HepG2 (cell line): ENCODE data around the gene MAPK8. TPM values are rescaled to one million over a fixed set of nuclear protein-coding genes. Genes with fewer than 3 reads are reported as not detected.

ENCODE experiments used
- ATAC-seq: fragments of 200-7000 bp; cut with Tn5 transposase; 3 replicates; pipeline ENCODE4 v1.9.1; 2020; ENCODE audit warnings: mild to moderate bottlenecking, moderate library complexity
- BruUV-seq: library from RNA; stranded (reverse); fragments of 400-500 nt; replicated peaks from 2 replicates; lab custom pipeline; 2021; lab: Mats Ljungman, UMichigan
- CTCF ChIA-PET: fragments of 300-600 bp; formaldehyde crosslinking; extraction: SDS; loops from one replicate; lab custom pipeline; 2021; ENCODE audit warnings: low total read pairs, inconsistent platforms, low intra/inter-chr PET ratio; lab: Yijun Ruan, JAX
- POLR2A ChIA-PET: fragments of 350-600 bp; sonication (Branson Sonifier 250); formaldehyde crosslinking; loops from one replicate; lab custom pipeline; 2020; ENCODE audit warnings: antibody characterized with exemption, inconsistent platforms; lab: Yijun Ruan, JAX
- DNase-seq: peaks from one replicate; pipeline ENCODE4 v3.0.0-alpha.2; 2015; ENCODE audit warnings: low spot score
- FAIRE-seq: peaks from 3 replicates; lab custom pipeline; 2011; peaks lifted over from hg19 to GRCh38; lab: Jason Lieb, UNC
- H2AFZ ChIP-seq: one replicate; pipeline ENCODE4 v1.6.1; 2011; ENCODE audit warnings: low read length, inconsistent platforms
- H3K27ac ChIP-seq: fragments of 300-600 bp; 3 replicates; pipeline ENCODE4 v1.8.0; 2011; ENCODE audit warnings: mixed run types, mild to moderate bottlenecking, mixed read lengths, low read length, inconsistent platforms; ENCODE audit not compliant: insufficient read depth; ENCODE audit errors: extremely low read length
- H3K27me3 ChIP-seq, 2 experiments: fragments of 200-600 bp in 1 of 2; 2 replicates in 1 of 2; 3 replicates in 1 of 2; pipeline versions ENCODE4 v1.6.0 to v1.8.0; 2011; ENCODE audit warnings: low read length in 2 of 2, mild to moderate bottlenecking in 2 of 2, moderate library complexity in 2 of 2, inconsistent platforms in 1 of 2; ENCODE audit not compliant: insufficient read depth in 2 of 2, control insufficient read depth in 1 of 2
- H3K36me3 ChIP-seq, 2 experiments: fragments of 200-600 bp in 1 of 2; replicated peaks in 1 of 2; 2 replicates in 1 of 2; 3 replicates in 1 of 2; pipeline versions ENCODE4 v1.5.1 to v1.8.0; 2011; ENCODE audit warnings: low read length in 2 of 2, inconsistent platforms in 1 of 2; ENCODE audit not compliant: insufficient read depth in 2 of 2, control insufficient read depth in 1 of 2
- H3K4me1 ChIP-seq: 2 replicates; pipeline ENCODE4 v1.5.1; 2012; ENCODE audit warnings: low read length, inconsistent platforms; ENCODE audit not compliant: insufficient read depth
- H3K4me2 ChIP-seq: 2 replicates; pipeline ENCODE4 v1.6.0; 2011; ENCODE audit warnings: low read depth, low read length, inconsistent platforms
- H3K4me3 ChIP-seq, 3 experiments: fragments of 200-600 bp in 1 of 3; sonication (generic), shearing (Covaris generic) in 1 of 3; replicated peaks in 1 of 3; 2 replicates each; pipeline ENCODE4 v1.5.1; 2011 to 2016; ENCODE audit warnings: low read length in 3 of 3, inconsistent platforms in 2 of 3, low read depth in 2 of 3, mild to moderate bottlenecking in 2 of 3, control low read depth in 1 of 3, mixed read lengths in 1 of 3; ENCODE audit not compliant: insufficient read depth in 1 of 3
- H3K79me2 ChIP-seq: one replicate; pipeline ENCODE4 v1.6.1; 2011; ENCODE audit warnings: low read length, inconsistent platforms; ENCODE audit not compliant: insufficient read depth
- H3K9ac ChIP-seq: 2 replicates; pipeline ENCODE4 v1.6.0; 2011; ENCODE audit warnings: mild to moderate bottlenecking, low read depth, low read length, inconsistent platforms; ENCODE audit not compliant: insufficient read depth
- H3K9me3 ChIP-seq: 2 replicates; pipeline ENCODE4 v1.5.1; 2012; ENCODE audit warnings: mild to moderate bottlenecking, low read length
- H4K20me1 ChIP-seq: 2 replicates; pipeline ENCODE4 v1.6.0; 2011; ENCODE audit warnings: inconsistent platforms, mild to moderate bottlenecking, low read length, moderate library complexity; ENCODE audit not compliant: insufficient read depth
- ELF4 ChIP-seq: sonication (generic); formaldehyde crosslinking; IDR thresholded peaks from 2 replicates; pipeline ENCODE4 v1.5.0; 2020; ENCODE audit warnings: missing genetic modification reagents, mild to moderate bottlenecking, moderate library complexity, borderline replicate concordance
- JDP2 ChIP-seq: sonication (generic); formaldehyde crosslinking; IDR thresholded peaks from 2 replicates; pipeline ENCODE4 v1.8.1; 2022; ENCODE audit warnings: missing genetic modification reagents, borderline replicate concordance
- MIER2 ChIP-seq: IDR thresholded peaks from 2 replicates; pipeline ENCODE4 v1.6.1; 2016; ENCODE audit warnings: missing biosample characterization, missing genetic modification reagents
- NRL ChIP-seq: sonication (generic); formaldehyde crosslinking; IDR thresholded peaks from 2 replicates; pipeline ENCODE4 v1.5.0; 2020; ENCODE audit warnings: missing genetic modification reagents, mild to moderate bottlenecking, moderate library complexity, borderline replicate concordance
- PCBP2 ChIP-seq: fragments of 200-400 bp; formaldehyde crosslinking; optimal IDR thresholded peaks from 2 replicates; pipeline ENCODE3; 2018; ENCODE audit warnings: low read length, low read depth; ENCODE audit not compliant: poor library complexity, severe bottlenecking
- RCOR2 ChIP-seq: IDR thresholded peaks from 2 replicates; pipeline ENCODE4 v1.6.1; 2016; ENCODE audit warnings: missing biosample characterization, missing genetic modification reagents
- SAFB2 ChIP-seq: sonication (generic); formaldehyde crosslinking; IDR thresholded peaks from 2 replicates; pipeline ENCODE4 v1.5.1; 2020; ENCODE audit warnings: missing genetic modification reagents, low read depth, mild to moderate bottlenecking, borderline replicate concordance
- ZNF530 ChIP-seq: sonication (generic); formaldehyde crosslinking; IDR thresholded peaks from 2 replicates; pipeline ENCODE4 v1.5.0; 2020; ENCODE audit warnings: low read depth, mild to moderate bottlenecking, missing genetic modification reagents
- ZNF552 ChIP-seq: sonication (generic); formaldehyde crosslinking; IDR thresholded peaks from 2 replicates; pipeline ENCODE4 v1.9.0; 2022; ENCODE audit warnings: missing genetic modification reagents, mild to moderate bottlenecking, borderline replicate concordance
- ZNF713 ChIP-seq: sonication (generic); formaldehyde crosslinking; IDR thresholded peaks from 2 replicates; pipeline ENCODE4 v1.4.0; 2020; ENCODE audit warnings: mild to moderate bottlenecking, missing genetic modification reagents
- in situ Hi-C: cut with HindIII; loops from 2 replicates; pipeline ENCODE4 v1.10.0; 2017; ENCODE audit warnings: low pct_unique_long_range_greater_than_20kb; ENCODE audit not compliant: extremely low pct_ligation_motif_present
- intact Hi-C: fragments of 100-400 bp; cut with micrococcal nuclease; formaldehyde crosslinking; loops from one replicate; pipeline ENCODE4 v1.10.0; 2022; ENCODE audit not compliant: unreplicated experiment
- polyA plus RNA-seq, 8 experiments: library from polyadenylated mRNA; depleted of rRNA in 3 of 8; stranded (reverse) in 7 of 8; unstranded in 1 of 8; fragments of >200 nt; fragmentation: Illumina TruSeq in 4 of 8; extraction: Trizol in 4 of 8; gene quantifications; 2 replicates each; pipeline versions ENCODE4 v1.2.1 to v1.2.3, GENCODE V29; 2011 to 2016; ENCODE audit warnings: low read depth in 4 of 8, missing spikeins in 1 of 8, mixed read lengths in 1 of 8; ENCODE audit not compliant: insufficient read depth in 1 of 8
- total RNA-seq, 5 experiments: library from RNA; depleted of rRNA; stranded (reverse); fragments of >200 nt; fragmentation: Illumina TruSeq; extraction: Trizol; gene quantifications; 2 replicates each; pipeline ENCODE4 v1.2.3, GENCODE V29; 2016; ENCODE audit warnings: low read depth in 1 of 5
- TF ChIP-seq, protein P1 (sequence below): sonication (generic); formaldehyde crosslinking; IDR thresholded peaks from 2 replicates; pipeline ENCODE4 v1.4.0; 2020; ENCODE audit warnings: missing genetic modification reagents, borderline replicate concordance
- TF ChIP-seq, protein P2 (sequence below): sonication (generic); formaldehyde crosslinking; IDR thresholded peaks from 2 replicates; pipeline ENCODE4 v1.8.1; 2023; ENCODE audit warnings: mild to moderate bottlenecking, moderate library complexity, missing genetic modification reagents
- TF ChIP-seq, protein P3 (sequence below): IDR thresholded peaks from 2 replicates; pipeline ENCODE4 v1.6.1; 2012; ENCODE audit warnings: low read length, improper control_type of control experiment

The MAPK8 gene
- total and polyA plus RNA-seq, 2 of the 13 experiments (the other 11 are each of a cell fraction or from before 2014, with no cell fraction given) = 41.6 to 47.3 TPM

DNA sequence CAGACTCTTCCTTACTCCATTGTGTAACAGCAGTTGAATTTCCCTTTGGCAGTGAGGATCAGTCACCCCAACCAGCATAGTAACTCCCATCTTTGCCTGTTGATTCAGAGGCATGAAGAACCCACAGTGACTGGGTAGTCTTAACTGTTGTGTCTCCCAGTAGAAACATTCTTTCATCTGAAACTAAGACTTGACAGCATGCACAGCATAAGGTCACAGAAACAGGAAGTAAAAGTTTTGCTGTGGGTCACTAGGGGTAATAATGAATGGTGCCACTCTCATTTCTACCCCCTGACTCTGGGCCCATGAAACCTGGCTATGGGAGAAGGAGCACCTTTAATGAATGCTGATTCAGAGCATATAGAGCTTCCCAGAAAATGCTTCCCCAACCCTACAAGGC lies 23.6 kb upstream of the MAPK8 start:
- ChIA-PET POLR2A (no interaction called here), CTCF (no interaction called here)
- Histone ChIP-seq H3K4me2 (no peak overlapping the region), H3K27me3 (peaks cover 0 to 5% of the 10 kb centered on the region in 2 experiments; a peak in 1 of 5 replicates), H3K79me2 (no peaks in the 10 kb centered on the region), H4K20me1 (no peaks in the 10 kb centered on the region), H3K9me3 (no peaks in the 10 kb centered on the region), H3K9ac (no peak overlapping the region), H2AFZ (no peak overlapping the region), H3K36me3 (no peaks in the 10 kb centered on the region), H3K4me3 (no peak overlapping the region), H3K27ac (no peak overlapping the region), H3K4me1 (no peaks in the 10 kb centered on the region; the same call in 1 of the 2 replicates)
- TF ChIP-seq RCOR2 (CRISPR knock-in tag) = no peak
- TF ChIP-seq ELF4 (CRISPR knock-in tag) = no peak
- TF ChIP-seq ZNF713 (CRISPR knock-in tag) = no peak
- TF ChIP-seq ZNF530 = no peak
- TF ChIP-seq, protein P1, sequence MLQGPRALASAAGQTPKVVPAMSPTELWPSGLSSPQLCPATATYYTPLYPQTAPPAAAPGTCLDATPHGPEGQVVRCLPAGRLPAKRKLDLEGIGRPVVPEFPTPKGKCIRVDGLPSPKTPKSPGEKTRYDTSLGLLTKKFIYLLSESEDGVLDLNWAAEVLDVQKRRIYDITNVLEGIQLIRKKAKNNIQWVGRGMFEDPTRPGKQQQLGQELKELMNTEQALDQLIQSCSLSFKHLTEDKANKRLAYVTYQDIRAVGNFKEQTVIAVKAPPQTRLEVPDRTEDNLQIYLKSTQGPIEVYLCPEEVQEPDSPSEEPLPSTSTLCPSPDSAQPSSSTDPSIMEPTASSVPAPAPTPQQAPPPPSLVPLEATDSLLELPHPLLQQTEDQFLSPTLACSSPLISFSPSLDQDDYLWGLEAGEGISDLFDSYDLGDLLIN = no peak
- TF ChIP-seq, protein P2, sequence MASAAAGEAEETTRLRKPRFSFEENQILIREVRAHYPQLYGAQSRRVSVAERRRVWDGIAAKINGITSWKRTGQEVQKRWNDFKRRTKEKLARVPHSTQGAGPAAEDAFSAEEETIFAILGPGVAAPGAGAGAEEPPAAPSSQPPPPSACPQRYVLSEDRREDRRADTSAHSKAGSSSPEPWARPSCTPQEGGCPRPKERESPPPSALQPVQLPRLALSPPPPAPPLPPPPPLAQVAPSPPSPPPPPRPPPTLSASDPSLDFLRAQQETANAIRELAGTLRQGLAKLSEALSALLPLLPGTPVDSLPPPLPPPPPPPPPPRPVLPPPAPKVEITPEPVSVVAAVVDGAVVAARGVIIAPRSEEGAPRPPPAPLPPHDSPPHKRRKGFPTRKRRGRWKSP (CRISPR knock-in tag) = no peak
- TF ChIP-seq ZNF552 = no peak
- no peak for TF ChIP-seq PCBP2
- TF ChIP-seq, protein P3, sequence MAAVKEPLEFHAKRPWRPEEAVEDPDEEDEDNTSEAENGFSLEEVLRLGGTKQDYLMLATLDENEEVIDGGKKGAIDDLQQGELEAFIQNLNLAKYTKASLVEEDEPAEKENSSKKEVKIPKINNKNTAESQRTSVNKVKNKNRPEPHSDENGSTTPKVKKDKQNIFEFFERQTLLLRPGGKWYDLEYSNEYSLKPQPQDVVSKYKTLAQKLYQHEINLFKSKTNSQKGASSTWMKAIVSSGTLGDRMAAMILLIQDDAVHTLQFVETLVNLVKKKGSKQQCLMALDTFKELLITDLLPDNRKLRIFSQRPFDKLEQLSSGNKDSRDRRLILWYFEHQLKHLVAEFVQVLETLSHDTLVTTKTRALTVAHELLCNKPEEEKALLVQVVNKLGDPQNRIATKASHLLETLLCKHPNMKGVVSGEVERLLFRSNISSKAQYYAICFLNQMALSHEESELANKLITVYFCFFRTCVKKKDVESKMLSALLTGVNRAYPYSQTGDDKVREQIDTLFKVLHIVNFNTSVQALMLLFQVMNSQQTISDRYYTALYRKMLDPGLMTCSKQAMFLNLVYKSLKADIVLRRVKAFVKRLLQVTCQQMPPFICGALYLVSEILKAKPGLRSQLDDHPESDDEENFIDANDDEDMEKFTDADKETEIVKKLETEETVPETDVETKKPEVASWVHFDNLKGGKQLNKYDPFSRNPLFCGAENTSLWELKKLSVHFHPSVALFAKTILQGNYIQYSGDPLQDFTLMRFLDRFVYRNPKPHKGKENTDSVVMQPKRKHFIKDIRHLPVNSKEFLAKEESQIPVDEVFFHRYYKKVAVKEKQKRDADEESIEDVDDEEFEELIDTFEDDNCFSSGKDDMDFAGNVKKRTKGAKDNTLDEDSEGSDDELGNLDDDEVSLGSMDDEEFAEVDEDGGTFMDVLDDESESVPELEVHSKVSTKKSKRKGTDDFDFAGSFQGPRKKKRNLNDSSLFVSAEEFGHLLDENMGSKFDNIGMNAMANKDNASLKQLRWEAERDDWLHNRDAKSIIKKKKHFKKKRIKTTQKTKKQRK = no peak
- TF ChIP-seq MIER2 = no peak
- no peak for TF ChIP-seq NRL (CRISPR knock-in tag)
- TF ChIP-seq SAFB2 (CRISPR knock-in tag) = no peak
- TF ChIP-seq JDP2 (CRISPR knock-in tag) = no peak
- BruUV-seq = no TSS peak
- in situ Hi-C loops (no loop called here), intact Hi-C loops (no loop called here)
- DNase-seq (no peak), FAIRE-seq (no peak), ATAC-seq (no peak)
